Naive thymus-derived CD4-positive, alpha-beta T cell (primary cell): Measurements from ENCODE around the gene ZNF728. TPM values are rescaled to one million over a fixed set of nuclear protein-coding genes. Genes with fewer than 3 reads are reported as not detected.
A peak's percentile ranks its signal among the peaks of the same experiment; 100 is the strongest.
"Not testable (repeated sequence)": the region's sequence is repeated elsewhere in the genome, so short reads cannot be mapped to it uniquely, and the experiment has no call there.

Source experiments
- ATAC-seq: fragments of 150-1000 bp; cut with Tn5 transposase; 2 replicates; pipeline ENCODE4 v1.10.0; 2021; ENCODE audit warnings: mild to moderate bottlenecking, moderate library complexity
- CTCF ChIA-PET: fragments of 350-600 bp; sonication (Branson Sonifier 250); formaldehyde crosslinking; loops from one replicate; lab custom pipeline; 2021; ENCODE audit warnings: antibody characterized with exemption; lab: Charles Lee
- POLR2A ChIA-PET: fragments of 350-600 bp; sonication (Branson Sonifier 250); formaldehyde crosslinking; loops from one replicate; lab custom pipeline; 2021; ENCODE audit warnings: antibody characterized with exemption, inconsistent platforms; lab: Charles Lee
- DNase-seq, 9 donors: peaks; one replicate each; pipeline versions ENCODE4 v3.0.0 to v3.0.0-alpha.2; 2020 to 2022; ENCODE audit warnings: mixed read lengths in 1 of 9
- H3K27ac ChIP-seq: one replicate; pipeline ENCODE4 v1.7.0; 2013; ENCODE audit warnings: mild to moderate bottlenecking, low read depth, low read length, moderate library complexity
- H3K27me3 ChIP-seq, 2 donors: one replicate each; pipeline ENCODE4 v1.7.0; 2013; ENCODE audit warnings: low read length in 2 of 2, mild to moderate bottlenecking in 2 of 2, moderate library complexity in 2 of 2; ENCODE audit not compliant: control insufficient read depth in 2 of 2, insufficient read depth in 2 of 2
- H3K36me3 ChIP-seq, 3 experiments: 1 replicate in 2 of 3; 2 replicates in 1 of 3; pipeline ENCODE4 v1.7.0; 2013; ENCODE audit warnings: low read length in 3 of 3, mild to moderate bottlenecking in 3 of 3, moderate library complexity in 1 of 3; ENCODE audit not compliant: insufficient read depth in 3 of 3, control insufficient read depth in 2 of 3
- H3K4me1 ChIP-seq, 2 donors: one replicate each; pipeline ENCODE4 v1.7.0; 2013; ENCODE audit warnings: low read length in 2 of 2, mild to moderate bottlenecking in 2 of 2, moderate library complexity in 1 of 2; ENCODE audit not compliant: control insufficient read depth in 2 of 2, insufficient read depth in 2 of 2
- H3K4me3 ChIP-seq: 2 replicates; pipeline ENCODE4 v1.7.0; 2013; ENCODE audit warnings: mild to moderate bottlenecking, low read length
- H3K9me3 ChIP-seq, 3 experiments: 1 replicate in 2 of 3; 2 replicates in 1 of 3; pipeline ENCODE4 v1.7.0; 2013; ENCODE audit warnings: low read length in 3 of 3; ENCODE audit not compliant: control insufficient read depth in 2 of 3
- H3K27ac Mint-ChIP-seq, 9 donors: one replicate each; pipeline ENCODE4 v1.8.0; 2020 to 2022; ENCODE audit warnings: mixed read lengths in 9 of 9, mild to moderate bottlenecking in 8 of 9, moderate library complexity in 5 of 9, inconsistent platforms in 2 of 9
- H3K27me3 Mint-ChIP-seq, 5 donors: one replicate each; pipeline ENCODE4 v1.8.0; 2021 to 2022; ENCODE audit warnings: mixed read lengths in 5 of 5, mild to moderate bottlenecking in 1 of 5
- H3K36me3 Mint-ChIP-seq, 5 donors: one replicate each; pipeline ENCODE4 v1.8.0; 2020 to 2022; ENCODE audit warnings: mixed read lengths in 5 of 5, mild to moderate bottlenecking in 3 of 5, inconsistent platforms in 1 of 5
- H3K4me1 Mint-ChIP-seq, 7 donors: one replicate each; pipeline ENCODE4 v1.8.0; 2020 to 2022; ENCODE audit warnings: mixed read lengths in 7 of 7, mild to moderate bottlenecking in 3 of 7, inconsistent platforms in 1 of 7
- H3K4me3 Mint-ChIP-seq, 10 donors: one replicate each; pipeline ENCODE4 v1.8.0; 2020 to 2022; ENCODE audit warnings: mild to moderate bottlenecking in 10 of 10, mixed read lengths in 10 of 10, moderate library complexity in 6 of 10, inconsistent platforms in 2 of 10
- H3K9me3 Mint-ChIP-seq, 11 donors: one replicate each; pipeline ENCODE4 v1.8.0; 2020 to 2022; ENCODE audit warnings: mixed read lengths in 11 of 11, mild to moderate bottlenecking in 4 of 11, inconsistent platforms in 1 of 11, moderate library complexity in 1 of 11
- intact Hi-C, 2 donors: fragments of 100-400 bp; cut with micrococcal nuclease; formaldehyde crosslinking; loops; one replicate each; pipeline ENCODE4 v1.15.1; 2023
- polyA plus RNA-seq, 2 donors: library from polyadenylated mRNA; unstranded; fragments of 300-500 nt; fragmentation: Illumina TruSeq; gene quantifications; one replicate each; pipeline ENCODE4 v1.2.3, GENCODE V29; 2021
- total RNA-seq, 6 experiments: library from RNA in 5 of 6; stranded (reverse) in 5 of 6; gene quantifications; 1 replicate in 5 of 6; 2 replicates in 1 of 6; pipeline ENCODE4 v1.2.3 and lab custom pipeline; 2021 to 2026

Gene ZNF728
- total and polyA plus RNA-seq, 7 experiments from 2014 or later, result not detected

DNA sequence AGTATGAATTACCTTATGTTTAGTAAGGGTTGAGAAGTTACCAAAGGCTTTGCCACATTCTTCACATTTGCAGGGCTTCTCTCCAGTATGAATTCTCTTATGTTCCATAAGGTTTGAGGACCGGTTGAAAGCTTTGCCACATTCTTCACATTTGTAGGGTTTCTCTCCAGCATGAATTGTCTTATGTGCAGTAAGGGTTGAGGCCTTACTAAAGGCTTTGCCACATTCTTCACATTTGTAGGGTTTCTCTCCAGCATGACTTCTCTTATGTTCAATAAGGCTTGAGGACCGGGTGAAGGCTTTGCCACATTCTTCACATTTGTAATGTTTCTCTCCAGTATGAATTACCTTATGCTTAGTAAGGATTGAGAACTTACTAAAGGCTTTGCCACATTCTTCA, 26.7 kb downstream of the ZNF728 start:
- Mint-ChIP-seq H3K9me3 (peaks cover 20 to 87% (median 51%) of the 10 kb centered on the region in 11 donors), H3K4me3 (no peak overlapping the region), H3K4me1 (no peaks in the 10 kb centered on the region), H3K36me3 (peaks cover 3 to 21% (median 6%) of the 10 kb centered on the region in 5 donors), H3K27me3 (no peaks in the 10 kb centered on the region), H3K27ac (no peak overlapping the region)
- Histone ChIP-seq H3K27me3 (no peaks in the 10 kb centered on the region), H3K36me3 (no peaks in the 10 kb centered on the region), H3K27ac (no peak overlapping the region), H3K9me3 (peaks cover 0 to 58% (median 6%) of the 10 kb centered on the region in 3 experiments), H3K4me3 (no peak overlapping the region), H3K4me1 (no peaks in the 10 kb centered on the region)
- DNase-seq (no peak), ATAC-seq (no peak)
- intact Hi-C loops, result no loop called here
- CTCF ChIA-PET, result no interaction called here
- POLR2A ChIA-PET, result no interaction called here

DNA sequence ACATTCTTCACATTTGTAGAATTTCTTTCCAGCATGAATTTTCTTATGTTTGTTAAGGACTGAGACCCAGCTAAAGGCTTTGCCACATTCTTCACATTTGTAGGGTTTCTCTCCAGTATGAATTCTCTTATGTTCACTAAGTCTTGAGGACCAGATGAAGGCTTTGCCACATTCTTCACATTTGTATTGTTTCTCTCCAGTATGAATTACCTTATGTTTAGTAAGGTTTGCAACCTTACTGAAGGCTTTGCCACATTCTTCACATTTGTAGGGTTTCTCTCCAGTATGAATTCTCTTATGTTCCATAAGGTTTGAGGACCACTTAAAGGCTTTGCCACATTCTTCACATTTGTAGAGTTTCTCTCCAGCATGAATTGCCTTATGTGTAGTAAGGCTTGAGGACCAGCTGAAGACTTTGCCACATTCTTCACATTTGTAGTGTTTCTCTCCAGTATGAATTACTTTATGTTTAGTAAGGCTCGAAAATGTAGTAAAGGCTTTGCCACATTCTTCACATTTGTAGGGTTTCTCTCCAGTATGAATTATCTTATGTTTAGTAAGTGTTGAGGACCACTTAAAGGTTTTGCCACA, 27.3 kb downstream of the ZNF728 start:
- Mint-ChIP-seq H3K36me3 (peaks cover 2 to 21% (median 6%) of the 10 kb centered on the region in 5 donors), H3K9me3 (peaks cover 20 to 85% (median 47%) of the 10 kb centered on the region in 11 donors)
- CTCF ChIA-PET, ATAC-seq, H3K4me3 ChIP-seq, DNase-seq, intact Hi-C loops, POLR2A ChIA-PET, H3K27ac Mint-ChIP-seq, H3K4me1 ChIP-seq, H3K27ac ChIP-seq, H3K4me1 Mint-ChIP-seq, H3K4me3 Mint-ChIP-seq, H3K27me3 ChIP-seq, H3K27me3 Mint-ChIP-seq, H3K36me3 ChIP-seq: not testable (repeated sequence)
- peaks cover 0 to 52% (median 6%) of the 10 kb centered on the region in 3 experiments for H3K9me3 ChIP-seq

DNA sequence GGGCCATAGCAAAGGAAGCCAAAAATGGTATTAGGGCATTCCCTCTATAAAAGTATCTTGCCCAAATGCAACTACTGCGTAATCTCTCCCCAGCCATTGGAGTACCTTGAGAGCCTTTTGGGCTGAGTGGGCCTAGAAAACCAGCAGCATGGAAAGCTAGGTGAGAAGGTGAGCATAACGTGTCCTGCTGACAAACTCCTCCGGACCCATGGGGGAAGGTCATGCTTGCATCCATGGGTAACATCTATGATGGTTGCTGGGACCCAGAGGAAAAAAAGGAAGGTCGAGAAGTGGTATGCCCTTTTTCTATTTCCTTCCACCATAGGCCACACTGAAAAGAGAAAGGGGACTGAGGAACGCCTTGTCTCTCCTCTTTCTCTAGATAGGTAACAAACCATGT, 57.4 kb downstream of the ZNF728 start:
- Histone ChIP-seq H3K4me3 (no peak overlapping the region), H3K27me3 (no peaks in the 10 kb centered on the region), H3K36me3 (no peaks in the 10 kb centered on the region), H3K27ac (no peak overlapping the region), H3K4me1 (no peaks in the 10 kb centered on the region), H3K9me3 (peaks cover 0 to 42% (median 13%) of the 10 kb centered on the region in 3 experiments)
- Mint-ChIP-seq H3K27ac (no peak overlapping the region), H3K36me3 (peaks cover 0 to 16% (median 0%) of the 10 kb centered on the region in 5 donors), H3K9me3 (peaks cover 7 to 86% (median 29%) of the 10 kb centered on the region in 11 donors), H3K4me1 (no peaks in the 10 kb centered on the region), H3K27me3 (no peaks in the 10 kb centered on the region), H3K4me3 (peak overlapping the region in 1 of 10 donors; percentile 8)
- POLR2A ChIA-PET, result no interaction called here
- intact Hi-C loops, result no loop called here
- no peak for DNase-seq
- CTCF ChIA-PET, result no interaction called here
- no peak for ATAC-seq

DNA sequence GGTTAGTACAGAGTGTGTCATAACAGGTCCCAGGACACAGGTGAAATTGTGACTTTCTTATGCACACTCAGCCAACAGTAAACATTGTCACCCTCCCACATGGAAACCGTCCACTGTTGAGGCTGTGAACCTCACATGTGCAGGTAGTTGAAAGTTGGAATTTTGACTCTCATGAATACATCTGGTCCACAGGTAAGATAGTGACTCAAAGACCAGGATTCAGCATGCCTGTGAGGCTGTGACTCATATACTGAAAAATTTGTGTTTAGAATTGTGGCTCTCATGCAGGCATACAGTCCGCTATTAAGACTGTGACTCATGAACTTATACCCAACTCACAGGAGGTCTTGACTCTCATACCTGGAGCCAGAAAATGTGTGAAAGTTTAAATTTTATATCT, 67.8 kb downstream of the ZNF728 start:
- H3K27ac Mint-ChIP-seq, result no peak overlapping the region
- ATAC-seq (no peak), DNase-seq (no peak)
- no peaks in the 10 kb centered on the region for H3K4me1 ChIP-seq
- no peak overlapping the region for H3K27ac ChIP-seq
- ChIA-PET POLR2A (no interaction called here), CTCF (no interaction called here)
- H3K9me3 Mint-ChIP-seq, result peaks cover 6 to 55% (median 22%) of the 10 kb centered on the region in 11 donors
- H3K9me3 ChIP-seq, result no peaks in the 10 kb centered on the region
- intact Hi-C loops, result no loop called here
- no peaks in the 10 kb centered on the region for H3K36me3 Mint-ChIP-seq
- H3K4me3 Mint-ChIP-seq, result no peak overlapping the region
- H3K27me3 ChIP-seq, result no peaks in the 10 kb centered on the region
- H3K36me3 ChIP-seq, result no peaks in the 10 kb centered on the region
- H3K4me1 Mint-ChIP-seq, result no peaks in the 10 kb centered on the region
- H3K27me3 Mint-ChIP-seq, result no peaks in the 10 kb centered on the region
- H3K4me3 ChIP-seq, result no peak overlapping the region

DNA sequence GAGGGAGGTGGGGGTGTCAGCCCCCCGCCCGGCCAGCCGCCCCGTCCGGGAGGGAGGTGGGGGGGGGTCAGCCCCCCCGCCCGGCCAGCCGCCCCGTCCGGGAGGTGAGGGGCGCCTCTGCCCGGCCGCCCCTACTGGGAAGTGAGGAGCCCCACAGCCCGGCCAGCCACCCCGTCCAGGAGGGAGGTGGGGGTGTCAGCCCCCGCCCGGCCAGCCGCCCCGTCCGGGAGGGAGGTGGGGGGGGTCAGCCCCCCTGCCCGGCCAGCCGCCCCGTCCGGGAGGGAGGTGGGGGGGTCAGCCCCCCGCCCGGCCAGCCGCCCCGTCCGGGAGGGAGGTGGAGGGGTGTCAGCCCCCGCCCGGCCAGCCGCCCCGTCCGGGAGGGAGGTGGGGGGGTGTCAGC, 75.4 kb downstream of the ZNF728 start:
- H3K9me3 ChIP-seq, H3K27ac ChIP-seq, POLR2A ChIA-PET, intact Hi-C loops, H3K36me3 Mint-ChIP-seq, H3K27me3 Mint-ChIP-seq, H3K36me3 ChIP-seq, H3K27ac Mint-ChIP-seq, H3K4me1 Mint-ChIP-seq, H3K27me3 ChIP-seq, ATAC-seq, CTCF ChIA-PET, H3K4me3 ChIP-seq, DNase-seq, H3K4me1 ChIP-seq, H3K4me3 Mint-ChIP-seq: not testable (repeated sequence)
- peaks cover 0 to 45% (median 18%) of the 10 kb centered on the region in 11 donors for H3K9me3 Mint-ChIP-seq

- H3K4me1 ChIP-seq, DNase-seq, H3K27me3 ChIP-seq, H3K27me3 Mint-ChIP-seq, H3K27ac Mint-ChIP-seq, H3K4me3 ChIP-seq, POLR2A ChIA-PET, intact Hi-C loops, H3K36me3 ChIP-seq, H3K9me3 ChIP-seq, CTCF ChIA-PET, H3K4me1 Mint-ChIP-seq, H3K4me3 Mint-ChIP-seq, H3K36me3 Mint-ChIP-seq, H3K27ac ChIP-seq, ATAC-seq: not testable (repeated sequence)
- peaks cover 0 to 49% (median 19%) of the 10 kb centered on the region in 11 donors for H3K9me3 Mint-ChIP-seq
Measured at GRCh38 chr19:22925181-22925580, 77.8 kb downstream of the ZNF728 start.
